Stimulated activated CD8-positive, alpha-beta memory T cell treated with anti-CD3 and anti-CD28 coated beads, Interleukin-2, amount 100 ng/mL, for 48 hours (primary cell): ENCODE measurements around the gene C18orf32.
"Not testable (repeated sequence)": the region's sequence is repeated elsewhere in the genome, so short reads cannot be mapped to it uniquely, and the experiment has no call there.

Source experiments
- DNase-seq, 2 donors: peaks; one replicate each; pipeline ENCODE4 v3.0.0-alpha.2; 2020; ENCODE audit warnings: low read depth in 2 of 2

Gene C18orf32

DNA sequence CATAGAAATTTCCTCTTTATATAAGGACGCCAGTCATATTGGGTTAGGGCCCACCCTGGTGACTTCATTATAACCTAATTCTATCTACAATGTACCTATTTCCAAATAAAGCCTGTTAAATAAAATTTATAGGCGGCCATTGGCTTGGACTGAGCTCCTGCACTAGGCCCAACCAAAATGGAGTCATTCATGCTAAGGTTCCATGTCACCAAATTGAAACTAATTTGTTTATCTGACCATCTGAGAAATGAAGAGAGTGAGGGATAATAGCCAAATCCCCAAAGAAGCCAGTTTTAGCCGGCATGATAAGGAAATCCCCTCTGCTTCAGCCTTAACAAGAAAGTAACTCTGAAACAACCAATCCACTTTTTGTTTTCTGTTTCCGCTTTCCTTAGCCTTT lies 19.4 kb downstream of the C18orf32 start:
- DNase-seq, result no peak

DNA sequence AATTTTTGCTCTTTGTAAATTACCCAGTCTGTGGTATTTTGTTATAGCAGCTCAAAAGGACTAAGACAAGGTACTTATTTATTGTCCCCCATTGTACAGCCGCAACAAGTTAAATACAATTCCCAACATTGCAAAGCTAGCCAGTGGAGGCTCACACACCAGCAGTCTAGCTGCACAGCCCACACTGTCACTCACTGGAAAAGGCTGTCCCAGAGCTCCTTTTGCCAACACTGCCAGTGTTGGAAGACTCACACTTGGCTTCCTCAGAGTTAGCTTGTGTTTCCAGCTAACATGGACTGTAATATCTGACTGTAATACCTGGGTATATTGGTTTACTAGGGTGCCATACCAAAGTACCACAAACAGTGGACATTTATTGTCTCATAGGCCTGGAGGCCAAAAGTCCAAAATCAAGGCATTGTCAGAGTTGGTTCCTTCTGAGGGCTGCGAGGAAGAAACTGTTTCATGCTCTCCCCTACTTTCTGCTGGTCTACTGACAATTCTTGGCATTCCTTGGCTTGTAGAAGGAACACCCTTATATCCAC lies 19.9 kb downstream of the C18orf32 start:
- no peak for DNase-seq

DNA sequence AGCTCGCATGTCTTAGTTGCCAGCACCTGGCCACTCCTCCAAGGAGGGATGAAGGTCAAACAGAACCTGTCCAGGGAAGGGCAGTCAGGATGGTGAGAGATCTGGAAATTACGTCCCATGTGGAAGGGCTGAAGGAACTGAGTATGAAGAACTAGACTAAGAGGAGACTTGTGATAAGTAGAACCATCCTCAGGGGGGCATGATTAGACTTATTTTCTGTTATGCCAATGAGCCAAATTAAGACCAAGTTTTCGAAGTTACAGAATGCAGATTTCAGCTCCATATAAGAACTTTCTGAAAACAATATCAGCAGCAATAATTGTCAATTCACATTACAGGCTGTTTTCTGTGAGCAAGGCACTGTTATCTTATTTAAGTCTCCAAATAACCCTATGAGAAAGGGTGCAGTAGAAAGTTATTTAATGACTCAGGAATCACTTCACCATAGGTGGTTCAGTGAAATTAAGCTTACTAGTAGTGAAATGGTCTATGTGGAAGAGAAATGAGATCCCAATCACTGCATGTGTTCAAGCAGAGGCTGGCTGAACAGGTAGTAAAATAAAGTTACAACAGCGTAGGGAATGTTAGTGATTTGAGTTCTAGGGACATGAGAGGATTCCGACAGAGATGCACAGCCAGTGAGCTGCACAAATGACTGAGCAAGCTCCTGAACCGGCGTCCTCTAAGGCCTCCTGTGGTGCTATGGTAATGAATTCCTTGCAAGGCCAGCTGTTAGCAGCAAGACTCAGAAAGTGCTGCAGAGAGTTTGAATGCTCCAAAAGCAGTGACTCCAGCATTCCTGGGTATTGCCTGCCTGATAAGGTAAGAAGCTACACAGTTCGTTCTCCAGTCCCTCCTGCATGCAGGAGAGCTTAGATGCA lies 22.1 kb downstream of the C18orf32 start:
- no peak for DNase-seq

DNA sequence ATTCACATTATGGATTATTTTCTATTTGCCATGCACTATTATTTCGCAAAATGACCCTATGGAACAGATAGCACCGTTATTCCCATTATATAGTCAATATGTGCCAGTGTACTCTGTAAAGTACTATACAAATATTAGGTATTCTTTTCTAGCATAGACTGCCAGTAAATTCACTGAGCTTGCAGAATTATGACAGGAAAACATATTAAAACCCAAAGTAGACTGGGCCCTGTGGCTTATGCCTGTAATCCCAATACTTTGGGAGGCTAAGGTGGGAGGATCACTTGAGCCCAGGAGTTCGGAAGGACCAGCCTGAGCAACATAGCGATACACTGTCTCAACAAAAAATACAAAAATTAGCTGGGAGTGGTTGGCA lies 25.4 kb downstream of the C18orf32 start:
- no peak for DNase-seq

DNA sequence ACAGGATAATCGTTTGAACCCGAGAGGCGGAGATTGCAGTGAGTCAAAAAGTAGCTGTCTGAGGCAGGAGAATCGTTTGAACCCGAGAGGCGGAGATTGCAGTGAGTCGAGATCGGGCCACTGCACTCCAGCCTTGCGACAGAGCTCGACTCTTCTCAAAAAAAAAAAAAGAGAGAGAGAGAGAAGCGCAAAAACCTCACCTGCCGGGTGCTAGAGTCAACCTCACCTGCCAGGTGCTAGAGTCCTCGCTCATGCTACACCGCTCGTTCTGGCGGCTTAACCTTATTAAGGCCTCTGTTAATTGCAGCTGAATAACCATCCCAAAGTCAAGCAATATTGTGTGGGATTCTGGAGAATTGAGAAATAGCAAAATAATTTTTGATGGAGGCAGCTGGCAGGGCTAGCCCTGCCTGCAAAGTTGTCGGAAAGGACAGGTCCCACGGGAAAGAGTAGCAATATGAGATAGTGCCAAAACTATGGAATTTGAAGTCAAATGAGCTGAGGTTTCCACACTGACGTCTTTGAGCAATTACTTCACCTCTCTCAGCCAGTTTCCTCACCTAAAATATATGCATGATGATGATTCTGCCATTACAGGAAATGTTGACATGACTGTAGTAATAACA lies 25.9 kb downstream of the C18orf32 start:
- DNase-seq, result no peak

DNA sequence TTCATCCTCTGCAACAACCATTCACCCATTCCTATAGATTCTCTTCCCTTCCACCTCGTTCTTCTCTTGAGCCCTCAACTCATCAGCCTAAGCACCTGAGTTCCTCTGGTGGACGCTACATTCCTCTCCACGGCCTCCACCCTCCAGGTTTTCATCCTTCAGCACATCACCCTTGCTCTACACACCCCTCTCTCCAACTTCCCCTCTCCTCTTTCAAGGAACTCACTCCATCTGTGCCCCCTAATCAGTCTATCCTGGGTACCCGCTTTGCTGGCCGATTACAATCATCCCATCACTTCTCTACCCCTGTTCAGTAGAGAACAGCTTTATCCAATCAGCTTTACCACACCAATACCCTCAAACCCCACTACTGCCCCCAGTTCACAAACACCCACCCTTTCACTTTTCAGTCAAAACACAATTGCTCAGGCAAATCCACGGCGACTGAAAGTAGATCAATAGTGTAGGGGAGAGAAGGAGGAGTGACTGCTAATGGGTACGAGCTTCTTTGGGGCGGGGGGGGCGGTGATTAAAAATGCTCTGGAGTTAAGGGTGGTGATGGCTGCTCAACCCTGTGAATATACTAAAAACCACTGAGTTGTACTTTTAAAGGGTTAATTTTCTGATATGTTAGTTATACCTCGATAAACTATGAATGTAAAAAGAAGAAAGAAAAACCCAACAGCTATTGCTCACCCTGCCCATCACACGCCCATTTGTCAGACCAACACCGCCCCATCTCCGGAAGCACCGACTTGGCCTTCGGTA lies 27.4 kb downstream of the C18orf32 start:
- no peak for DNase-seq

DNA sequence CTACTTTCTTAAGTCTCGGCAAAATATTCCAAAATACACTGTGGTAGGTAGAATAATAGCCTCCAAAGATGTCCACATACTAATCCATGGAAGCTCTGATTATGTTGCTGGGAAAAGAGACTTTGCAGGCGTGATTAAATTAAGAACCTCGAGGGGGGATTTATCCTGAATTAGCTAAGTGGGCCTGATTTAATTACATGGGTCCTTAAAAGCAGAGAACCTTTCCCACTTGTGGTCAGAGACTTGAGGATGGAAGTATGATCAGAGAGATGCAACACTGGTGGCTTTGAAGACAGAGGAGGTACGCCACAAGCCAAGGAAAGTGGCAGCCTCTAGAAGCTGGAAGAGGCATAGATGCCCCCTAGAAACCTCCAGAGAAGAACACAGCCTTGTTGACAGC lies 29.4 kb downstream of the C18orf32 start:
- no peak for DNase-seq

DNA sequence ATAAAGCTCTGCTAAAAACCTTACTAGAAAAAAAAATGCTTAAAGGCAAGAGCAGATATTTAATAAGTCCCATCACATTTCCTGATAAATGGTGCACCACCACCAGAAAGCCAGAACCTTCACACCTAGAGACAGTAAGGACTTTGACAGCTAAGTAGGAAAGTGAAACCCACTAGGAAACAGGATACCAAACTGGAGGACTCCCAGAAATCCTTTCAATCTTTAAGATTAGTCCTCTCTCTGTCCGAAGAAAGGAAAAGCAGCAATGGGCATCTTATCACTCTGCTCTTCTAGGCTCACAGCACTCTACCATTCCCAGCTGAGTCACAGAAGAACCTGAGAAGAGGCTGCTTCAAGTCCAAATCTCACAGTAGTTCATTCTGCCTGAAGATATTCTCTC lies 30.2 kb downstream of the C18orf32 start:
- DNase-seq, result no peak

DNA sequence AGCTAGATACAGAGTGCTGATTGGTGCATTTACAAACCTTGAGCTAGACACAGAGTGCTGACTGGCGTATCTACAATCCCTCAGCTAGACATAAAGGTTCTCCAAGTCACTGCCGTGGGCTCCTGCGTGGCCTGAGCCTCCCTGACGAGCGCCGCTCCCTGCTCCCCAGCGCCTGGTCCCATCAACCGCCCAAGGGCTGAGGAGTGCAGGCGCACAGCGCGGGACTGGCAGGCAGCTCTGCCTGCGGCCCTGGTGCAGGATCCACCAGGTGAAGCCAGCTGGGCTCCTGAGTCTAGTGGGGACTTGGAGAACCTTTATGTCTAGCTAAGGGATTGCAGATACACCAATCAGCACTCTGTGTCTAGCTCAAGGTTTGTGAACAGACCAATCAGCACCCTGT lies 34.5 kb downstream of the C18orf32 start:
- not testable (repeated sequence) for DNase-seq

DNA sequence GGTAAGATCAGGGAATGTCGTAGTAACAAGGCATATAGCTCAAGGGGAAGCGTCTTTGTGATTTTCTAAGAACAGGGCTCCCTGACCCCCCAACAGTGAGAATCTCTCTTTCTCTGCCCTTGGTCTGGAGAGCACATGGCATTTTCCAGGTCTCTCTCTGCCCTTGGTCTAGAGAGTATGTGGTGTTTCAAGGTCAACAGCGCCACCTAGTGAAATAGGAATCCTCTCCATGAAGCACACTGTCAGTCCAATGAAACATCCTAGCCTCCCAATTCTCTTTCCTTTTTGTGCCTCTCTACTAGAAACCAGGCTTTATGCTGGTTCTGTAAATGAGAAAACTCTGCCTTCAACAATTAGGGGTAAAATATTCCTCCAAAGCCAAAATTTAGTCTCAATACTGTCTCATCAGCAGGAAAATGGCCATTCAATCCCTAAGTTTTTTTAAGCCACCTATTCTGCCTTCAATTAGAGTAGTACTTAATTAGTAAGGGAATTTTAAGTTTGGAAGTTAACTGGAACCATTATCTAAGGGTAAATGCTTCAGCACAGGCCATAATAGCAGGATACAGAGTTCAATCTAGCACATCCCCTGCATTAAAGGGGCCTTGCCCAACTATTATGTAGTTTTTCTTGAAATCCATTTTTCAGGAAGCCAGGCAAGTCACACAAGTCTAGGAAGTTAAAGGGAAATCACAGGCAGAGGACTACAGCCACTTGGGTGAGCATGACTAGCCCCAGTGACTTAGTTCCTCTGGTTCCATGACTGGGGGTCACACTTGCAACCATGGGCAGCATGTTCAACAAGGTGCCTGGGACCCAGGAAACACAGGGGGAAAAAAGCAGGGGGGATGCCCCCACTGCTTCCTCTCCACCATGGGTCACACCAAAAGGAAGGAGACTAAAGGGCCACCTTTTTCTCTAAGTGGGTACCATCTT lies 39.0 kb downstream of the C18orf32 start:
- DNase-seq, result no peak

DNA sequence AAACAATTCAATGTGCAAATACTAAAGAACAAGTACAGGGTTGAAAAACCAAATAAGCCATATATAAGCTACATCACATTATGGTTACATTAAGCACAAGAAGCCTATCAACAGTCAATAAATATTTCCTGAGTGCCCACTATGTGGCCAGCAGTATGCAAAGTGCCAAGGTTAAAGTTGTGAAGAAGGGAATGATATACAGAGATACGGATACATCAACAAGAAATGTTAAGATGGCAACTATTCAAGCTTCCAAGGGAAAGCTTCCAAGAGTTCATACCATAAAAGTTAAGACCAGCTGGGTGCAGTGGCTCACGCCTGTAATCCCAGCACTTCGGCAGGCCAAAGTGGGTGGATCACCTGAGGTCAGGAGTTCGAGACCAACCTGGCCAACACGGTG lies 40.6 kb downstream of the C18orf32 start:
- DNase-seq, result no peak

DNA sequence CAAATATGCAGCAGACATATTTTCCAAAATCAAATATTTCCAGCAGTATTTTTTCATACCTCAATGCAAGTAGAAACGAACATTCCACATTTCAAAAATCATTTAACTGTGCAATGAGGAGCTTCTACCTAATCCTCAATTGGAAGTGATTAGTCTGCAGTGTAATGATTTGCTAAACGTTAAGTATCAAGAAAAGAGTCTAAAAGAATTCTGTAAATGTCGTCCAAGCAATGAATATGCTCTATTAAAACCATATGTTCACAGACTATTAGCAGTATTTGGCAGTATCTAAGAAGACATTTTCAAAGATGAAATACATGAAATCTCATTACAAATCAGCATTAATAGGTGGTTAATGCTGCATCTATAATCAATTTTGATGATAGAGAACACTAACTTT lies 42.5 kb downstream of the C18orf32 start:
- no peak for DNase-seq

DNA sequence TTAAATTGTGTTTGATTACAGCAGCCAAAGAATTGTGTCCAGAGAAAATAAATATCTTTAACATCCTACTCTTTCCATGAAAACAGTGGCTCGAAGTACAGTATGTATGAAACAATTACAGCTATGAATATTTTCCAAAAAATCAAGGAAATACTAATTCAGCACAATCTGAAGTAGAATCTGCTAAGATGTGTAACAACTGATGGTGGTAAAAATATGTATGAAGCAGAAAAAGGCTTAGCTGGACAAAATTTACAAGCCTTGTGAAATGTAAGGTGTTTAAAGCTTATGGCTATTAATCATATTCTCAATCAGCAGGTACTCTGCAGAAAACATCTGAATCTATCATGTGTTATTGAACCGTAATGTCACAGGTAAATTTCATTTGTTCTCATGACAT lies 43.2 kb downstream of the C18orf32 start:
- no peak for DNase-seq

DNA sequence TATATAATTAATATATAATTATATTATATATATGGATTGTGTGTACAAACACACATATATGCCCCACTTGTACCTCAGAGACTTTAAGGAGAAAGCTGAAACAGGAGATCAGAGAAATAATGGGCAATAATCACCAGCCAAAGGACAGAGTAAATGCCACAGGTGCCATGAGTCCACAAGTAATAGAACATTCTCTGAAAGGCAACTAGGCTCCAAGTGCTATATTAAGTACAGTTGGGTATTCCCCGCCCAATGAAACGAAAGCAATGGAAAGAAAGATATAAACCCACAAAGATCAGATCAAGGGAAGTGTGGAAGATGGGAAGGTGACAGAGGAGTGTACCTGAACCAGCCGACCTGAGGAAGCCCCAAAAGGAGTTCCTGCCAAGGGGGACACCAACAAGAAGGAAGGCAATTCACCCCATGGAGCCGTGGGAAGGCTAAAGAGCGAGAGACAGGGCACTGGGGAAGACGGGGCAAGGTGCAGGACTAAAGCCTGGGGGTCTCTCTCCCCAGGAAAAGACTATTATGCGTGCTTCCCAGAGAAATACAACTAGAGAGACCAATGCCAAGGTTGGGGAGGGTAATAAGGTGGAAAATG lies 45.6 kb downstream of the C18orf32 start:
- DNase-seq, result no peak

DNA sequence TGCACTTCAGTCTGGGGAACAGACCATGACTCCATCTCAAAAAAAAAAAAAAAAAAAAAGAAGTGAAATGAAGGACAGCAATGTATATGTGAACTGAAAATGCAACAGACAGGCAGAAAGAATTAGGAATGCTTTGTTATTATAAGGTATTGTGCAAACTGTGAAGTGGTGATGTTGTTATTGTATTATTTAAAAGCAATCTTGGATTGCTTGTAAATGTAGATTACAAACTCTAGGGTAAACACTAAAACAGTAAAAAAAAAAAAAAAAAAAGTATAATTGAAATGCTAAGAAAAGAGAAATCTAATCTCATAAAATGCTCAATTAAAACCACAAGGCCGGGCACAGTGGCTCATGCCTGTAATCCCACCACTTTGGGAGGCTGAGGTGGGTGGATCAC lies 51.9 kb downstream of the C18orf32 start:
- DNase-seq, result no peak

DNA sequence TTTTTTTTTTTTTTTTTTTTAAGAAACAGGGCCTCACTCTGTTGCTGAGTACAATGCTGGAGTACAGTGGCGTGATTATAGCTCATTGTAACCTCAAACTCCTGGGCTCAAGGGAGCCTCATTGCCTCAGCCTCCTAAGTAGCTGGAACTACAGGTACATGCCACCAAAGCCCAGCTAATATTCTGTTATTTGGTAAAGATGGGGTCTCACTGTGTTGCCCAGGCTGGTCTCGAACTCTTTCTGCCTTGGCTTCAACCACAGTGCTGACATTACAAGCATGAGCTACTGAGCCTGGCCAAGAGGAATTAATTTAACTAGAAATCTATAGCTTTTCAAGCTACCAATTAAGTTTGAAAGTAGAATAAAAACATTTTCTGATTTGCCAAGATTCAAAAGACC lies 54.4 kb downstream of the C18orf32 start:
- DNase-seq, result no peak

DNA sequence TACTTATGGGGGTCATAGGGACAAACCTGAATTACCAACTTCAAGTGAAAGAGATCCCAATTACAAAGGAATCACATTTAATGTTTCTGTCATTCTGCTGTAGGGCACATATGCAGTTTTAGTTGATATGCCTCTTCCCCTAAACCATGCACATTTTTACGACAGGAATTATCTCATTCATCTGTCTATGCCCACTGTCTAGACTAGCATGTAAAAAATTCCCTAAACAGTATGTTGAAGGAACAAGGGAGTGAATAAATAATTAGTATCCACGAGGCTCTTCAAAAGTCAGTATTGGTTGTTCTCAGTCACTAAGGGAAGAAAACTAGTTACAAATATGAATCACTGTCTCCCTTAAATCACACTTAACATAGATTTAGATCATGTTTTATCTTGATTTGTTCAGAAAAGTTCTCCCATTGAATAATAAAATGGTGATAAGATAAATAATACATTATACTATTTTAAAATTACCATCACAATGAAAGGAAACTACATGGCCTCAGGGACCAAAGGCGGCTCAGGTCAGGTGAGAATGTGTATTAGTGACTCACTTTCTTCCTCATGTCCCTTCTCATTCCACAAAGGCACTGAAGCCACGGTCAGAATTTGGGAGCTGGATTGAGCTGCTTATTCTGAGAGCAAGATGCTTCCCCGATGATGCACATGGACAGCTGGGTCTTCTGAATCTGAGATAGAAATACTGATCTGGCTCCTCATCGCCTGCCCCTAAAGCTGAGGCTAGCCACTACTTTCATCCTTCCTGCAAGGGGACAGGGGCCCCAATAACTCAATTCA lies 55.7 kb downstream of the C18orf32 start:
- DNase-seq, result no peak
